H9 (cell line): ENCODE data around the gene CHCHD10. TPM values are rescaled to one million over a fixed set of nuclear protein-coding genes. Genes with fewer than 3 reads are reported as not detected.

ENCODE experiments used
- DNase-seq: peaks from one replicate; pipeline ENCODE4 v3.0.0-alpha.2; 2017
- H2AFZ ChIP-seq: one replicate; pipeline ENCODE4 v1.6.1; 2013; ENCODE audit warnings: mild to moderate bottlenecking, low read length, control low read depth, moderate library complexity
- H2AK5ac ChIP-seq: 2 replicates; pipeline ENCODE4 v1.6.1; 2013; ENCODE audit warnings: low read length, control low read depth, mixed read lengths; ENCODE audit not compliant: insufficient read length
- H2BK120ac ChIP-seq: one replicate; pipeline ENCODE4 v1.6.1; 2013; ENCODE audit warnings: low read depth, mild to moderate bottlenecking, low read length, control low read depth, inconsistent platforms; ENCODE audit not compliant: poor library complexity, severe bottlenecking
- H2BK12ac ChIP-seq: 2 replicates; pipeline ENCODE4 v1.6.1; 2013; ENCODE audit warnings: low read length, control low read depth, mixed read lengths, low read depth; ENCODE audit not compliant: insufficient read length
- H2BK15ac ChIP-seq: 2 replicates; pipeline ENCODE4 v1.6.1; 2013; ENCODE audit warnings: low read depth, low read length, control low read depth
- H2BK20ac ChIP-seq: one replicate; pipeline ENCODE4 v1.6.1; 2013; ENCODE audit warnings: low read depth, mild to moderate bottlenecking, low read length, control low read depth, inconsistent platforms; ENCODE audit not compliant: poor library complexity, severe bottlenecking
- H2BK5ac ChIP-seq: 2 replicates; pipeline ENCODE4 v1.6.1; 2013; ENCODE audit warnings: low read length, control low read depth, mixed read lengths; ENCODE audit not compliant: insufficient read length
- H3K14ac ChIP-seq: 2 replicates; pipeline ENCODE4 v1.6.1; 2013; ENCODE audit warnings: low read length, control low read depth; ENCODE audit not compliant: insufficient read depth
- H3K18ac ChIP-seq: 2 replicates; pipeline ENCODE4 v1.6.1; 2013; ENCODE audit warnings: low read depth, mild to moderate bottlenecking, mixed read lengths, low read length, control low read depth; ENCODE audit not compliant: insufficient read length
- H3K23ac ChIP-seq: 2 replicates; pipeline ENCODE4 v1.6.1; 2013; ENCODE audit warnings: low read length, control low read depth, mixed read lengths, low read depth; ENCODE audit not compliant: insufficient read length
- H3K23me2 ChIP-seq: 2 replicates; pipeline ENCODE4 v1.6.1; 2013; ENCODE audit warnings: low read depth, mild to moderate bottlenecking, mixed read lengths, low read length, control low read depth; ENCODE audit not compliant: insufficient read length, poor library complexity, severe bottlenecking
- H3K27ac ChIP-seq: 2 replicates; pipeline ENCODE4 v1.5.1; 2013; ENCODE audit warnings: low read length, control low read depth, mixed read lengths, low read depth; ENCODE audit not compliant: insufficient read length
- H3K27me3 ChIP-seq: 2 replicates; pipeline ENCODE4 v1.6.1; 2013; ENCODE audit warnings: low read length, control low read depth, inconsistent platforms; ENCODE audit not compliant: insufficient read depth
- H3K4ac ChIP-seq: 2 replicates; pipeline ENCODE4 v1.6.1; 2013; ENCODE audit warnings: low read depth, mild to moderate bottlenecking, control low read depth, inconsistent platforms, low read length, moderate library complexity
- H3K4me1 ChIP-seq: 2 replicates; pipeline ENCODE4 v1.6.1; 2013; ENCODE audit warnings: low read length, control low read depth, inconsistent platforms; ENCODE audit not compliant: insufficient read depth
- H3K4me2 ChIP-seq: 2 replicates; pipeline ENCODE4 v1.6.1; 2013; ENCODE audit warnings: low read length, control low read depth, mixed read lengths; ENCODE audit not compliant: insufficient read length, insufficient read depth
- H3K56ac ChIP-seq: 2 replicates; pipeline ENCODE4 v1.6.1; 2013; ENCODE audit warnings: low read depth, mild to moderate bottlenecking, mixed read lengths, low read length, control low read depth; ENCODE audit not compliant: insufficient read length
- H3K79me1 ChIP-seq: 2 replicates; pipeline ENCODE4 v1.6.1; 2013; ENCODE audit warnings: low read depth, mild to moderate bottlenecking, moderate library complexity, low read length, control low read depth, inconsistent platforms; ENCODE audit not compliant: insufficient read depth, poor library complexity, severe bottlenecking
- H3K79me2 ChIP-seq: 2 replicates; pipeline ENCODE4 v1.6.1; 2013; ENCODE audit warnings: low read length, control low read depth, inconsistent platforms; ENCODE audit not compliant: insufficient read depth
- H3K9ac ChIP-seq: 2 replicates; pipeline ENCODE4 v1.6.1; 2013; ENCODE audit warnings: low read length, control low read depth, mixed read lengths; ENCODE audit not compliant: insufficient read length; ENCODE audit errors: extremely low read depth
- H3K9me3 ChIP-seq: one replicate; pipeline ENCODE4 v1.6.1; 2013; ENCODE audit warnings: low read depth, low read length, inconsistent platforms; ENCODE audit not compliant: control insufficient read depth
- H3T11ph ChIP-seq: one replicate; pipeline ENCODE4 v1.6.1; 2013; ENCODE audit warnings: mild to moderate bottlenecking, low read length, control low read depth, inconsistent platforms
- H4K20me1 ChIP-seq: one replicate; pipeline ENCODE4 v1.6.1; 2013; ENCODE audit not compliant: control insufficient read depth, insufficient read length, insufficient read depth
- H4K5ac ChIP-seq: 2 replicates; pipeline ENCODE4 v1.6.1; 2013; ENCODE audit warnings: low read depth, mild to moderate bottlenecking, mixed read lengths, low read length, control low read depth; ENCODE audit not compliant: insufficient read length
- H4K8ac ChIP-seq: replicated peaks from 2 replicates; pipeline ENCODE4 v1.6.1; 2013; ENCODE audit warnings: low read length, control low read depth, mixed read lengths, low read depth; ENCODE audit not compliant: insufficient read length
- H4K91ac ChIP-seq: 2 replicates; pipeline ENCODE4 v1.6.1; 2013; ENCODE audit warnings: low read depth, mild to moderate bottlenecking, moderate library complexity, mixed read lengths, low read length, control low read depth; ENCODE audit not compliant: insufficient read length
- H3K27ac Mint-ChIP-seq, 3 experiments: 2 replicates in 2 of 3; 3 replicates in 1 of 3; pipeline ENCODE4 v1.8.0; 2020 to 2021; ENCODE audit warnings: mixed read lengths in 3 of 3, mild to moderate bottlenecking in 1 of 3, moderate library complexity in 1 of 3
- H3K27me3 Mint-ChIP-seq: 2 replicates; pipeline ENCODE4 v1.8.0; 2021; ENCODE audit warnings: low read depth, mild to moderate bottlenecking, moderate library complexity, mixed read lengths
- H3K36me3 Mint-ChIP-seq, 3 experiments: 2 replicates in 2 of 3; 3 replicates in 1 of 3; pipeline ENCODE4 v1.8.0; 2020 to 2021; ENCODE audit warnings: low read depth in 3 of 3, mixed read lengths in 3 of 3; ENCODE audit not compliant: insufficient read depth in 1 of 3
- H3K4me1 Mint-ChIP-seq, 2 experiments: 2 replicates each; pipeline ENCODE4 v1.8.0; 2020; ENCODE audit warnings: mixed read lengths in 2 of 2
- H3K4me3 Mint-ChIP-seq, 2 experiments: 2 replicates in 1 of 2; 3 replicates in 1 of 2; pipeline ENCODE4 v1.8.0; 2020 to 2021; ENCODE audit warnings: mild to moderate bottlenecking in 2 of 2, mixed read lengths in 2 of 2, moderate library complexity in 1 of 2
- H3K9me3 Mint-ChIP-seq, 2 experiments: 2 replicates in 1 of 2; 3 replicates in 1 of 2; pipeline ENCODE4 v1.8.0; 2020; ENCODE audit warnings: mild to moderate bottlenecking in 2 of 2, mixed read lengths in 2 of 2, moderate library complexity in 1 of 2
- WGBS: extraction: QIAGEN DNeasy Blood & Tissue Kit; methylation state at CpG from one replicate; pipeline ENCODE4 v1.1.7; 2013; ENCODE audit warnings: missing lambda C conversion rate, low lambda C conversion rate, mixed read lengths; ENCODE audit not compliant: insufficient read length; ENCODE audit errors: extremely low coverage; 5-methylcytosine and 5-hydroxymethylcytosine counted together
- total RNA-seq: library from RNA; stranded (reverse); gene quantifications from 2 replicates; pipeline ENCODE4 v1.2.1, GENCODE V29; 2021
- TF ChIP-seq, protein P1 (sequence below): fragments of 200-600 bp; sonication (generic); conservative IDR thresholded peaks from 3 replicates; pipeline ENCODE4 v1.8.0; 2021; ENCODE audit warnings: antibody characterized with exemption, mild to moderate bottlenecking

CHCHD10 gene
- total RNA-seq, 1 experiment from 2014 or later, result 53.7 TPM

DNA sequence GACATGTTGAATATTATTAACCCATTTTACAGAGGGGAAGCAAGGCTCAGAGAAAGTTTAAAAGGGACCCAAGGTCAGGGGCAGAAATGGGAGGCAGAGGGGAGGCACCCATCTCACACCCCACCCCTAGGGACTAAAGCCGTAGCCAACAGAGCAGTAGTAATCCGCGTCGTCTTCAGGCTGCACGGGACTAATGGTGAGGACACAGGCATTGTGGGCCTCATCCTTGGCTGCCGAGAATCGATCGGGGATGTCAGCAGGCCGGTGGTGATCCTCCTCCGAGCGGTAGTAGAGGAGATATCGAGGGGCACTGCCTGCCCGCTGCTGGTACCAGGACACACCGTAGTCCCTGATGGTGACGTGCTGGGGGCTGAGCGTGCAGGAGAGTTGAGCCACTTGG, 15.0 kb downstream of the CHCHD10 start:
- no peak overlapping the region; a peak in 3 of 5 replicates for H3K4me3 Mint-ChIP-seq
- TF ChIP-seq, protein P1, sequence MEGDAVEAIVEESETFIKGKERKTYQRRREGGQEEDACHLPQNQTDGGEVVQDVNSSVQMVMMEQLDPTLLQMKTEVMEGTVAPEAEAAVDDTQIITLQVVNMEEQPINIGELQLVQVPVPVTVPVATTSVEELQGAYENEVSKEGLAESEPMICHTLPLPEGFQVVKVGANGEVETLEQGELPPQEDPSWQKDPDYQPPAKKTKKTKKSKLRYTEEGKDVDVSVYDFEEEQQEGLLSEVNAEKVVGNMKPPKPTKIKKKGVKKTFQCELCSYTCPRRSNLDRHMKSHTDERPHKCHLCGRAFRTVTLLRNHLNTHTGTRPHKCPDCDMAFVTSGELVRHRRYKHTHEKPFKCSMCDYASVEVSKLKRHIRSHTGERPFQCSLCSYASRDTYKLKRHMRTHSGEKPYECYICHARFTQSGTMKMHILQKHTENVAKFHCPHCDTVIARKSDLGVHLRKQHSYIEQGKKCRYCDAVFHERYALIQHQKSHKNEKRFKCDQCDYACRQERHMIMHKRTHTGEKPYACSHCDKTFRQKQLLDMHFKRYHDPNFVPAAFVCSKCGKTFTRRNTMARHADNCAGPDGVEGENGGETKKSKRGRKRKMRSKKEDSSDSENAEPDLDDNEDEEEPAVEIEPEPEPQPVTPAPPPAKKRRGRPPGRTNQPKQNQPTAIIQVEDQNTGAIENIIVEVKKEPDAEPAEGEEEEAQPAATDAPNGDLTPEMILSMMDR, result no peak
- H3K4me1 Mint-ChIP-seq, result peaks cover 19 to 47% of the 10 kb centered on the region in 2 experiments
- no peak overlapping the region; the same call in 1 of the 2 replicates for H3K14ac ChIP-seq
- no peaks in the 10 kb centered on the region for H3K79me1 ChIP-seq
- no peak overlapping the region for H3K9ac ChIP-seq
- no peak overlapping the region for H4K5ac ChIP-seq
- no peak overlapping the region for H3K27ac Mint-ChIP-seq
- no peak overlapping the region for H2BK20ac ChIP-seq
- H2BK120ac ChIP-seq, result no peak overlapping the region
- H3K27ac ChIP-seq, result no peak overlapping the region
- H2AK5ac ChIP-seq, result no peak overlapping the region
- no peak overlapping the region for H3K4ac ChIP-seq
- no peak overlapping the region for H3T11ph ChIP-seq
- H2BK12ac ChIP-seq, result no peak overlapping the region
- H3K4me1 ChIP-seq, result no peaks in the 10 kb centered on the region; the same call in 1 of the 2 replicates
- no peaks in the 10 kb centered on the region for H4K20me1 ChIP-seq
- no peak overlapping the region for H3K18ac ChIP-seq
- no peaks in the 10 kb centered on the region for H3K27me3 ChIP-seq
- peak overlapping the region; percentile 68; the same call in 1 of the 2 replicates for H2BK15ac ChIP-seq
- H3K79me2 ChIP-seq, result no peaks in the 10 kb centered on the region
- H4K91ac ChIP-seq, result no peak overlapping the region
- H3K4me2 ChIP-seq, result no peak overlapping the region
- no peak overlapping the region for H3K23ac ChIP-seq
- no peak overlapping the region for H4K8ac ChIP-seq
- H3K27me3 Mint-ChIP-seq, result peaks cover 8% of the 10 kb centered on the region
- WGBS, result no CpG with 5 or more reads among the region's 16 CpGs
- no peak overlapping the region for H3K56ac ChIP-seq
- no peaks in the 10 kb centered on the region; a peak in 1 of 7 replicates for H3K36me3 Mint-ChIP-seq
- H3K23me2 ChIP-seq, result peaks cover 8% of the 10 kb centered on the region
- DNase-seq, result no peak
- no peak overlapping the region for H2AFZ ChIP-seq
- H3K9me3 ChIP-seq, result no peaks in the 10 kb centered on the region
- no peaks in the 10 kb centered on the region; a peak in 1 of 5 replicates for H3K9me3 Mint-ChIP-seq
- H2BK5ac ChIP-seq, result no peak overlapping the region
